GM18907 (cell line): ENCODE measurements around the gene ETNK2.

ENCODE experiments used
- ATAC-seq: cut with Tn5 transposase; IDR thresholded peaks from one replicate; pipeline ENCODE4 v1.9.1; 2021; ENCODE audit warnings: mild to moderate bottlenecking, moderate library complexity; ENCODE audit not compliant: unreplicated experiment

ETNK2 gene

DNA sequence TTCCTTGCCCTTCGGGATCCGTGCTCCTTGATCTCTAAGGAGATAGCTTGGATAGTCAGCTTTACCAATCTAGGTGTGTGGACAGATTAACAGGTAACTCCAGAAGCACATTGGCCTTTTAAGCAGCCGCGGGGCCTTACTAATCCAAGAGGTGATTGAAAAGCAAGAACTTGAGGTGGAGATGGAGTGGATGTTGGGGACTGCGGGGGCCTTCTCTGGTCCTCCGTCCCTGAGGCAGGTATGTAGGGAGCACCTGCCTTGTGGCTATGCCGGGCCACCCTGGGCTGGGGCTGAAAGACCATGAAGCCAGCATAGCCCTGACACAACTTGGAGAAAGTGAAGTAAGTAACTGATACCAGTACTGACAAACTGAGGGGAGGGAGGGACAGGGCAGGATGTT lies 68.4 kb downstream of the ETNK2 start:
- ATAC-seq = no peak

GRCh38 chr1:204081791-204082513 lies 69.9 kb downstream of the ETNK2 start:
- ATAC-seq = no peak

DNA sequence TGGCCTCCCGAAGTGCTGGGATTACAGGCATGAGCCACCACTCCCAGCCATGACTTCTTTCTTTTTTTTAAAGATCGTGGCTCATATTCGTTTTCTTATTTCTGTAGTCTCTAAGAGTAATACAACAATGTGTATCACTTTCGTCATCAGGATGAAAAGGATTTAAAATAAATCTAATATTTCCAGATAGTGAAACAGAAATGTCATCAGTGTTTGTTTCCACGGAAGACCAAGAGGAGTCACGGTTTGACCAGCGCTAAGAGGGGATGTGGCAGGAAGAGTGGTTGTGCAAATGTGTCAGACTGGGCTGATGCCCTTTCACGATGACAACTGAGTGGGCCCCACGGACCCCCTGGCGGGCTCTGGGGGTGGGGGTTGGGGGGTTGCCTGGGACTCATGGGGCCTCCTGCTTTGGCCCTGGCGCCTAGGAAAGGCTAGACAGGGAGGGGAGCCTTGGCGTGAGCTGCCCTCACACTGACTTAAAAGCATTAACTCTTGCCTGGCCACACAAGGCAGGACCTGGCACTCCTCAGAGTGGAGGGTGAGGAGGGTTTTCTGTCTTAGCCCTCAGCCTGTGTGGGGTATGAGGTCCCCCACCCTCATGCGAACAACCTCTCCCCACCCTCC lies 70.6 kb downstream of the ETNK2 start:
- ATAC-seq = no peak
